ENCODE measurements around the gene GAS6. TPM values are rescaled to one million over a fixed set of nuclear protein-coding genes. Genes with fewer than 3 reads are reported as not detected.

Gene GAS6
- total RNA-seq, 3 donors from 2014 or later, result 0.61 to 0.84 (median 0.71) TPM

DNA sequence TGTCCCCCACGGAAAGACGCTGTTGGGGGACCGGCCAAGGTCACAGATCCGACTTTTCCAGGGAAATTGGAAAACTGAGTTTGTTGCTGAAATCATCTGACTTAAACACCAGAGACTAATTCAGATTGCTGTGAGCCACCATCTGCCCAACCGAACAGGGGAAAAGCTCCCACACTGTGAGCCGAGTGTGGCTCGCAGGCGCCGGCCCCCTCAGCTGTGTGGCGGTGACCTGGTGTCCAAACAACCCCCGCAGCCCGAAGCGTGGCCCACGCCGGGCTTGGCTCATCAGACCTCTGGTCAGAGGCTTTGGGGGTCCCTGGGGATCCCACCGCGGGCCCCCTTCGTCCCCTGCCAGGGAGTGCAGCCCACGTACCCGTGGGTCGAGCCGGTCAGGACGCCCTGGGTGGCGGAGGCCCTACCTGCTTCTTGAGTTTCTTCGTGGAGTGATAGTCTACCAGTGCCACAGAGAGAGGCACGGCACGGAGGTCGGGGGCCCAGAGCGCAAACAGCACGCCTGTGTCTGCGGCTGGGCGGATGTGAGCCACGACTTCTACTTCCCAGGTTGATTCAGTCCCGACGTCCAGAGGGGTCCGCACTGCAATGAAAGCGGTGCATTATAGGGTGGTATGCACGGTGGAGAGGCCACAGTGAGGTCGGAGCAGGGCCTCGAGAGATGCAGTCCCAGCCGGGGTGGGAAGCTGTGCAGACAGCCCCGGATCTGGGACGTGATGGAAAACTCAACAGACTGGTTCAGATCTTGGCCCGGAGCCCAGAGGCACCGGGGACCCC is 40.7 kb downstream of the GAS6 start:
- Mint-ChIP-seq H3K4me3 (no peak overlapping the region), H3K9me3 (no peaks in the 10 kb centered on the region), H3K27me3 (ENCODE audit: low read depth) (no peaks in the 10 kb centered on the region), H3K4me1 (ENCODE audit: low read depth) (no peaks in the 10 kb centered on the region), H3K36me3 (ENCODE audit: insufficient read depth) (no peaks in the 10 kb centered on the region)
- ATAC-seq, result no peak
- no peak for DNase-seq

GRCh38 chr13:113822266-113822665 is 41.6 kb downstream of the GAS6 start:
- no peaks in the 10 kb centered on the region for H3K27me3 Mint-ChIP-seq (ENCODE audit: low read depth)
- ATAC-seq (no peak), DNase-seq (no peak)
- H3K4me1 Mint-ChIP-seq (ENCODE audit: low read depth), result peaks cover 2% of the 10 kb centered on the region
- no peak overlapping the region for H3K4me3 Mint-ChIP-seq
- H3K9me3 Mint-ChIP-seq, result no peaks in the 10 kb centered on the region
- no peaks in the 10 kb centered on the region for H3K36me3 Mint-ChIP-seq (ENCODE audit: insufficient read depth)

DNA sequence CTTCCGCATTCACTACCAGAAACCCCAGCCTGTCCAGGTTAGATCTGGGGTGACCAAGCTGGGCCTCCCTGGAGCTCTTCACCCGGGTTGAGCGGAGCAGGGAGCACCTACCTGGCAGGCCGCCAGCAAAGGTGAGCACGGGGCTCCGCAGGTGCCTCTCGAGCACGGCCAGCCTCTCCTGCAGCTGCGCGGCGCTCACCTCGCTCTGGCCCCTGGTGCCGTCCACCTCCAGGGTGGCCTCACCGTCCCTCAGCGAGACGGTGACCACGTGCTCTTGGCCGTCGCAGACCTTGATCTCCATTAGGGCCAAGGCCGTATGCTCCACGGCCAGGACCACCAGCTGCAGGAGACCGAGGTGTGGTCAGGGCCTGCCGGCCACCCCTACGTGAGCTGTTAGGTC is 42.0 kb downstream of the GAS6 start:
- no peak for DNase-seq
- Mint-ChIP-seq H3K4me3 (no peak overlapping the region), H3K36me3 (ENCODE audit: insufficient read depth) (no peaks in the 10 kb centered on the region), H3K4me1 (ENCODE audit: low read depth) (peaks cover 4% of the 10 kb centered on the region), H3K9me3 (no peaks in the 10 kb centered on the region), H3K27me3 (ENCODE audit: low read depth) (no peaks in the 10 kb centered on the region)
- no peak for ATAC-seq

DNA sequence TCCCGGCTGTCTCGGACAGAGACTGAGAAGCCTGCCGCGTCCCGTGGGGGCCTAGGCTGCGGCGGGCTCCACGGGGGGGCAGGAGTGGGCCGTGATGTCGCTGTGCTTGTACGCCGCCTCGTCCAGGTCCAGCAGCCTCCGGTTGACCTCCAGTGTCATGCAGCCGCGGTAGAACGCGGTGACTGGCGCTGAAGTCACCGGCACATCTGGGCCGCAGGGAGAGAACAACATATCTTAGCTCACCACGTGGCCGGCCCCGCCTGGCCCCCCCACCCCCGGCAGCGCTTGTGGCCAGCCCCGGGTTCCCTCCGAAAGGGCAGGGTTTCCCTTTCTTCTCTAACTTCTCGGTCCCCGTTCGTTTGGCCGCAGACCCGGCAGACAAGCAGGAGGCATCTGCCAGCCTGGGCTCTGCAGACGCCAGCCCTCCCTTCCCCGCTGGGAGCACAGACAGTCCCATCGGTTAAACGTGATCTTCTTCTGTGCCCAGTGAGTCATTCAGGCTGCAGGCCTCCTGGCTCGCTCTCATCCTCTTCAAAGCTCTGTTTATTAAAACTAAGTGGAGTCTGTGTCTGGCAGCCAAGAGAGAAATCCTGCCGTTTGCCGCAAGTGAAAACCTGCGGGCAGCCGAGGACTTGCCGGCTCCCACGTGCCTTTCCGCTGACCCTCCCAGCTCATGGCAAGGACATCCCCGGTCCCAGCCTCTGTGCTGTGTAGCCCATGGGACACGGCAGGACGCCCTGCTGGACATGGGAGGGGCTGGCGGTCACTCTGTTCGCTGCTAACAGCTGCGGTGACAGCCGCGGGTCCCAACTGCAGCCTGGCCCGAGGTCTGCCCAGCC is 42.8 kb downstream of the GAS6 start:
- Mint-ChIP-seq H3K4me1 (ENCODE audit: low read depth) (peaks cover 10% of the 10 kb centered on the region), H3K36me3 (ENCODE audit: insufficient read depth) (no peaks in the 10 kb centered on the region), H3K9me3 (no peaks in the 10 kb centered on the region), H3K27me3 (ENCODE audit: low read depth) (peaks cover 1% of the 10 kb centered on the region), H3K4me3 (no peak overlapping the region)
- ATAC-seq (no peak), DNase-seq (no peak)

GRCh38 chr13:113819731-113820715 is 43.9 kb downstream of the GAS6 start:
- no peak for ATAC-seq
- DNase-seq, result no peak

GRCh38 chr13:113819341-113819730 is 44.5 kb downstream of the GAS6 start:
- Mint-ChIP-seq H3K9me3 (no peaks in the 10 kb centered on the region), H3K27me3 (ENCODE audit: low read depth) (peaks cover 3% of the 10 kb centered on the region), H3K4me1 (ENCODE audit: low read depth) (peaks cover 18% of the 10 kb centered on the region), H3K36me3 (ENCODE audit: insufficient read depth) (no peaks in the 10 kb centered on the region), H3K4me3 (no peak overlapping the region)
- ATAC-seq (no peak), DNase-seq (no peak)

More at GRCh38 chr13:113819731-113820715, 43.9 kb downstream of the GAS6 start:
- Mint-ChIP-seq H3K36me3 (ENCODE audit: insufficient read depth) (no peaks in the 10 kb centered on the region), H3K9me3 (no peaks in the 10 kb centered on the region), H3K4me3 (no peak overlapping the region), H3K4me1 (ENCODE audit: low read depth) (peaks cover 18% of the 10 kb centered on the region), H3K27me3 (ENCODE audit: low read depth) (peaks cover 3% of the 10 kb centered on the region)

DNA sequence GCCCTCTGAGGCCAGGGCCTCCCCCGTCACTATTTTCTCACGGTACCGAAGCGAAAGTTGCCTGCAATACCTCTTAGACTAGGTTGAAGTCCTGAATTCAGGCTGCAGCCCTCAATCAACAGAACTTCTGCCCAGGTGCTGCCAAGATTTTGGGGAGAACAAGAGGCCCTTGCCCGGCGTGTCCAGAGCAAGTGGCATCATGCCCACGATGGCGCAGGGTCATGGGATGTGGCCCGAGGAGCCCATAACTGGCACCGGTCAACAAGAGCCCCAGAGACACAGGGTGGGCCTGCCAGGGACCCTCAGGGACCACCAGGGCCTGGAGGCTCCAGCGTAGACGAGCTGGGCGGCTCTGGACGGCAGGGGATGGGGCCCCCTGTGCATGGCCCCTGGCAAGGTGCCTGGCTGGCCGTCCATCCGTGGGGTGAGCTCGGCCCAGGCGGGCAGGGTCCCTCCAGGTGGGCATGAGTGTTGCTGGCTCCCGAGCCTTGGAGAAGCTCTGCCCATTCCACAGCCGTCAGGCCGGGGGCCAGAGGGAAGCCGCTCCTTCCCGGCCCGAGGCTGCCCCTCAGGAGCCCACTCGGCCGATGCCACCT is 45.1 kb downstream of the GAS6 start:
- DNase-seq (no peak), ATAC-seq (no peak)
- peaks cover 18% of the 10 kb centered on the region for H3K4me1 Mint-ChIP-seq (ENCODE audit: low read depth)
- no peaks in the 10 kb centered on the region for H3K36me3 Mint-ChIP-seq (ENCODE audit: insufficient read depth)
- no peak overlapping the region for H3K4me3 Mint-ChIP-seq
- no peaks in the 10 kb centered on the region for H3K9me3 Mint-ChIP-seq
- peaks cover 3% of the 10 kb centered on the region for H3K27me3 Mint-ChIP-seq (ENCODE audit: low read depth)

DNA sequence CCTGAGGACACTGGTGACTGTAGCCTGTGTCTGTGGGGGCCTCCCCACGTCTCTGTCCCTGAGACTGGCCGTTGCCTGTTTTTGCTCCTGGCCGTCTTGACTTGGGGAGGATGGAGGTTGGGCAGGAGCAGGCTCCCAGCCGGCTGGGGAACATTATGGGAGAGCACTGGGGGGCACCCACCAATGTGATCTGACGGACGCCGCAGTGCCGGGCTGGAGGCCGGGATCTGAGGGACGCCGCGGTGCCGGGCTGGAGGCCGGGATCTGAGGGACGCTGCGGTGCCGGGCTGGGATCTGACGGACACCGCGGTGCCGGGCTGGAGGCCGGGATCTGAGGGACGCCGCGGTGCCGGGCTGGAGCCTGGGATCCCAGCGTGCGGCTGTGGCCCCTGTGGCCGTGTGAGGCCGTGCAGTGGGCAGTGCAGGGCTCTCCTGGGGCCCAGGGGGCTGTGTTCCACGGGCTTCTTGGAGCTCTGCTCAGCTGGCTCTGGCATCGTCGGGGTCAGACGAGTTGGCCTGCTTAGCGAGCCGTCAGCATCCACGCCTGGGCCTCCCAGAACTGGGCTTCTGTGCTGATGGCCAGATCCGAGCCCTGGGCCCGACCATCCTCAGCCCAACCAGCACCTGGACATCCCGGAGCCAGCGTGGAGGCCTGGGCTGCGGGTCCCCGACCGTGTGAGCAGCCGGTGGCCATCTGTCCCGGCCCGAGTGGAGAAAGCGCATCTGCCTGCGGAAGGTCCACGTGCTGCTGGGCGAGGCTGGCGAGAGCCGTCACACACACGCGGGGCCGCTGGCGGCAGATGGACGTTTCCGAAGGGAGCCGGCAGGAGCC is 45.8 kb downstream of the GAS6 start:
- Mint-ChIP-seq H3K4me1 (ENCODE audit: low read depth) (peaks cover 18% of the 10 kb centered on the region), H3K36me3 (ENCODE audit: insufficient read depth) (no peaks in the 10 kb centered on the region), H3K9me3 (no peaks in the 10 kb centered on the region), H3K27me3 (ENCODE audit: low read depth) (peaks cover 3% of the 10 kb centered on the region), H3K4me3 (no peak overlapping the region)
- no peak for ATAC-seq
- no peak for DNase-seq

DNA sequence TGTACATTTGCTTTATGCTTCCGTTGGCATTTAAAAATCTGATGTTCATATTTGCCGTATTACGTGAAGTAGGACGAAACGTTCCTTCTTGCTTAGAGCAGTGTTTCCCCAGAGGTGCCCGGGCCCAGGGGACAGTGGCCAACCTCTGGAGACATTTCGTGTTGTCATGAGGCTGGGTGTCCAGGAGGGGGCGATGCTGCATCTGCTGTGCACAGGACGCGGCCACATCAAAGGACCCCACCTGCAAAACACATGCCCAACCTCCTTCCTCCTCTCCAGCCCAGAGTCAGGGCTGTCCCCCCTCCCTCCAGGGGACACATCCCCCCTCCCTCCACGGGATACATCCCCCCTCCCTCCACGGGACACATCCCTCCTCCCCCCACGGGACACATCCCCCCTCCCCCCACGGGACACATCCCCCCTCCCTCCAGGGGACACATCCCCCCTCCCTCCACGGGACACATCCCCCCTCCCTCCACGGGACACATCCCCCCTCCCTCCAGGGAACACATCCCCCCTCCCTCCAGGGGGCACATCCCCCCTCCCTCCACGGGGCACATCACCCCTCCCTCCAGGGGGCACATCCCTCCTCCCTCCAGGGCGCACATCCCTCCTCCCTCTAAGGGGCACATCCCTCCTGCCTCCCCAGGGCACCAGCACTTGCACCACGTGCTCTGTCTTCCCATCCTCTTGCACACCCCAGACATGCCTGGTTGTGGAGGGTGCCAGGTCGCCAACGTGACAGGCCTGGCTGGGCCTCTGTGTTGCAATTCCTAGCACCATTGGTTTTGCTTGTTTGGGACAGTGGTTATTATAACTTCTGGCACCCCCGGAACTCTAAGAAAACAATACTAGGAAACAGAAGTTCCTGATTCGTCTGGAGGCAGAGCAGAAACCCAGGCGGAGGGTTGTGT is 46.7 kb downstream of the GAS6 start:
- DNase-seq, result peak; percentile 81
- H3K27me3 Mint-ChIP-seq (ENCODE audit: low read depth), result peaks cover 3% of the 10 kb centered on the region
- H3K9me3 Mint-ChIP-seq, result no peaks in the 10 kb centered on the region
- peak overlapping the region; percentile 95 for H3K4me3 Mint-ChIP-seq
- peak; percentile 77 to 84 for ATAC-seq
- no peaks in the 10 kb centered on the region for H3K36me3 Mint-ChIP-seq (ENCODE audit: insufficient read depth)
- peaks cover 18% of the 10 kb centered on the region for H3K4me1 Mint-ChIP-seq (ENCODE audit: low read depth)

DNA sequence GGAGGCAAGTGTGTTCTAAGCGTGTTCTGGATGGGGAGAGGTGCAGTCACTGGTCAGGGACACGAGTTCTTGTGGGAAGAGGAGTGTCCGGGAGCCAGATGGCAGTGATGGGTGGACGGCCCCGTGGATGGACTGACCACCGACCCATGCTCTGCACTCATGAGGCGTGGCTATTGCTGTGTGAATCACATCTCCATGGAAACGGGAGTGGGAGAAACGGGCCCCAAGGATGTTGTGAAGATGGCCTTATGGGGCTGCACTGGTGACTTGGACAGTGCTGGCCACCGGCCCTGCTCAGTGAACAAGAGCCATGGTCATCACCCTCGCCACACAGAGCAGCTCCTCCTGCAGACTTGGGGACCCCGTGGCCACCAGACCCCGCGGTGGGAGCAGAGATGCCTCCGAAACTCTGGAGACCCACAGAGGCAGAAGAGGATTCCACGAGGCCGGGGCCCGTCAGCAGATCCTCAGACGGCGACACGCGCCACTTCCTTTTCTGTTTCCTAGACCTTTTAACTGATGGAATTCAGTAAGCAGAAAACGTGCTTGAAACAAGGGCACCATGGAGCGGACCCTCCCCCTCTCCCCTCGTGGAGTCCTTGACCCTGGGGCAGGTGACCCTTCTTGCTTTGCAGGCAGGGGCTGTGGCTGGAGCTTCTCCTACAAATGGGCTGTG is 47.5 kb downstream of the GAS6 start:
- Mint-ChIP-seq H3K9me3 (no peaks in the 10 kb centered on the region), H3K4me1 (ENCODE audit: low read depth) (peaks cover 18% of the 10 kb centered on the region), H3K27me3 (ENCODE audit: low read depth) (peaks cover 3% of the 10 kb centered on the region), H3K36me3 (ENCODE audit: insufficient read depth) (no peaks in the 10 kb centered on the region), H3K4me3 (peak overlapping the region; percentile 95)
- ATAC-seq, result no peak
- no peak for DNase-seq

GRCh38 chr13:113815151-113816058 is 48.5 kb downstream of the GAS6 start:
- no peak for DNase-seq
- H3K4me3 Mint-ChIP-seq, result peak overlapping the region; percentile 95
- H3K9me3 Mint-ChIP-seq, result peaks cover under 1% of the 10 kb centered on the region
- H3K27me3 Mint-ChIP-seq (ENCODE audit: low read depth), result peaks cover 3% of the 10 kb centered on the region
- ATAC-seq, result peak; percentile 46 to 47
- no peaks in the 10 kb centered on the region for H3K36me3 Mint-ChIP-seq (ENCODE audit: insufficient read depth)
- peaks cover 18% of the 10 kb centered on the region for H3K4me1 Mint-ChIP-seq (ENCODE audit: low read depth)
